Erythroblast (primary cell): ENCODE measurements around the gene ZNF766.
"Not testable (repeated sequence)": the region's sequence is repeated elsewhere in the genome, so short reads cannot be mapped to it uniquely, and the experiment has no call there.

Experiments used
- DNase-seq, 2 experiments: peaks; one replicate each; lab custom pipeline; 2025; lab: John Stamatoyannopoulos, UW
- GATA1 ChIP-seq: IDR thresholded peaks from 2 replicates; pipeline ENCODE4 v1.6.1; 2011; ENCODE audit warnings: low read depth, mild to moderate bottlenecking, control low read depth, low read length, moderate library complexity
- POLR2A ChIP-seq: IDR thresholded peaks from 2 replicates; pipeline ENCODE4 v1.6.1; 2011; ENCODE audit warnings: mild to moderate bottlenecking, low read length

The ZNF766 gene

GRCh38 chr19:52296773-52297600, 27.6 kb downstream of the ZNF766 start, which contains the start of gene ZNF480:
Gene ZNF480, plus strand, starts transcription at chr19:52297169. Its CDS starts 3,244 bp downstream, at chr19:52300413.
- DNase-seq: peak; percentile 84 to 87
- TF ChIP-seq GATA1 (no peak), POLR2A (peak; percentile 64)

GRCh38 chr19:52297601-52298364, 28.4 kb downstream of the ZNF766 start:
- DNase-seq: peak in 1 of 2 experiments; percentile 24
- TF ChIP-seq POLR2A: no peak
- no peak for TF ChIP-seq GATA1

GRCh38 chr19:52307275-52307674, 37.9 kb downstream of the ZNF766 start:
- TF ChIP-seq GATA1 (no peak), POLR2A (peak; percentile 1)
- DNase-seq: peak; percentile 45 to 58

GRCh38 chr19:52322429-52322828, 53.0 kb downstream of the ZNF766 start:
- no peak for TF ChIP-seq POLR2A
- no peak for TF ChIP-seq GATA1
- DNase-seq: no peak

- peak; percentile 28 to 35 for DNase-seq
- no peak for TF ChIP-seq POLR2A
- TF ChIP-seq GATA1: no peak
Measured at GRCh38 chr19:52331757-52332156, 62.4 kb downstream of the ZNF766 start.

- TF ChIP-seq GATA1: no peak
- TF ChIP-seq POLR2A: no peak
- no peak for DNase-seq
Measured at GRCh38 chr19:52335768-52336116, 66.4 kb downstream of the ZNF766 start.

- no peak for TF ChIP-seq GATA1
- peak; percentile 46 for TF ChIP-seq POLR2A
Measured at GRCh38 chr19:52336117-52336790, 66.9 kb downstream of the ZNF766 start, which contains the start of gene ZNF610. Gene ZNF610, plus strand, starts transcription at chr19:52336243. Its CDS starts 12,930 bp downstream, at chr19:52349173.

GRCh38 chr19:52336791-52337381, 67.5 kb downstream of the ZNF766 start:
- DNase-seq: no peak
- TF ChIP-seq GATA1 (no peak), POLR2A (no peak)

More at GRCh38 chr19:52336117-52336790, 66.9 kb downstream of the ZNF766 start, which contains the start of gene ZNF610:
- DNase-seq: peak; percentile 69 to 70

- not testable (repeated sequence) for DNase-seq
Measured at GRCh38 chr19:52339022-52339421, 69.6 kb downstream of the ZNF766 start.

GRCh38 chr19:52343548-52343947, 74.2 kb downstream of the ZNF766 start:
- peak; percentile 64 to 69 for DNase-seq
- TF ChIP-seq GATA1: no peak
- no peak for TF ChIP-seq POLR2A

- no peak for DNase-seq
Measured at GRCh38 chr19:52345162-52345561, 75.8 kb downstream of the ZNF766 start.

More at GRCh38 chr19:52345162-52345561, 75.8 kb downstream of the ZNF766 start:
- no peak for TF ChIP-seq GATA1
- TF ChIP-seq POLR2A: no peak
